ENCODE measurements around the gene TLK1.

- TF ChIP-seq POLR2A (IDR thresholded peaks at IDR 0.05; ENCODE audit: low read depth, low read length) (no peak), CTCF (IDR thresholded peaks at IDR 0.05; ENCODE audit: extremely low read depth in 1 of 2, insufficient read depth in 1 of 2, low read depth in 1 of 2, low read length in 2 of 2) (no peak), EZH2 (IDR thresholded peaks at IDR 0.05; ENCODE audit: borderline replicate concordance, low read depth, low read length, severe bottlenecking) (no peak), JUN (IDR thresholded peaks at IDR 0.05; ENCODE audit: borderline replicate concordance, insufficient read depth, insufficient read length, low read depth) (no peak)
Measured at GRCh38 chr2:171004833-171005232, 155.9 kb downstream of the TLK1 start.

Measured in endothelial cell of umbilical vein (primary cell).